Mammary epithelial cell (primary cell): Measurements from ENCODE around the gene ANKRD33B.
"Not testable (repeated sequence)": the region's sequence is repeated elsewhere in the genome, so short reads cannot be mapped to it uniquely, and the experiment has no call there.

ENCODE experiments used
- CTCF ChIP-seq, 2 donors: IDR thresholded peaks in 1 of 2; conservative IDR thresholded peaks in 1 of 2; 2 replicates each; pipeline ENCODE4 v1.5.1; 2011 to 2012; ENCODE audit warnings: inconsistent platforms in 2 of 2, low read length in 2 of 2, mild to moderate bottlenecking in 2 of 2, control low read depth in 1 of 2, low read depth in 1 of 2; ENCODE audit not compliant: insufficient read depth in 1 of 2; ENCODE audit errors: extremely low read depth in 1 of 2
- EZH2 ChIP-seq: IDR thresholded peaks from 2 replicates; pipeline ENCODE4 v1.6.1; 2012; ENCODE audit warnings: low read length, inconsistent platforms, borderline replicate concordance

DNA sequence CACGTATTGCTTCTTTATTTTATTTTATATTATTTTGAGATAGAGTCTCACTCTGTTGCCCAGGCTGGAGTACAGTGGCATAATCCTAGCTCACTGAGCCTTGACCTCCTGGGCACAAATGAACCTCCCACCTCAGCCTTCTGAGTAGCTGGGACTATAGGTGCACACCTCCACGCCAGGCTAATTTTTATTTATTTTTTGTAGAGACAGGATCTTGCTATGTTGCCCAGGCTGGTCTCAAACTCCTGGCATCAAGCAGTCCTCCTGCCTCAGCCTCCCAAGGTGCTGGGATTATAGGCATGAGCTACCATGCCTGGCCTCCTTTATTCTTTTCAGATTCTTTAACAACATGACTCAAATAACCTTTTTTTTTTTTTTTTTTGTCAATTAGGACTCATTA lies 6.7 kb downstream of the ANKRD33B start:
- TF ChIP-seq CTCF (conservative IDR thresholded peaks at IDR 0.05 in 1 of 2, IDR thresholded peaks at IDR 0.05 in 1 of 2; ENCODE audit: extremely low read depth in 1 of 2, insufficient read depth in 1 of 2, low read depth in 1 of 2, low read length in 2 of 2); EZH2: not testable (repeated sequence)
